Measurements from ENCODE around the gene ADAMTSL3.

DNA sequence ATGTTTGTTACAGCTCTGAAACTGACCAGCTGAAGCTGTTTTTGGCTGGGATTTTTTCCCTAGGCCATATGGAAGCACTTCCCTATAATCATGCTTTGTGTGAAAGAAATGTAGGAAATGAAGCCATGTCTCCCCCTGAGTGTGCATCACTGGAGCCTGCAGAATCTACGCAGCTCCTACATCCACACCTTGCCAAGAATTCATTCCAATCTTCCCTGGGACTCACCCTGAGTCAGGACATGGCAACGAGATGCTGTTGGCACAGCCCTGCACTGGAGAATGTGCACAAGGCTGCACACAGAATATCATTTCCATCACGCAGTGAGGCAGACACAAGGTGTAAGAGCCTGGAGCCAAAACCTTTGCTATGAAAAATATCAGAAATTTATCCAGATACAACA lies 189.5 kb downstream of the ADAMTSL3 start:
- no peak for TF ChIP-seq ATF1 (CRISPR knock-in tag; IDR thresholded peaks at IDR 0.05)
- TF ChIP-seq CTCF (IDR thresholded peaks at IDR 0.05): no peak
- TF ChIP-seq NFYB (CRISPR knock-in tag; conservative IDR thresholded peaks at IDR 0.05; ENCODE audit: low read depth): no peak
- TF ChIP-seq, protein P1, sequence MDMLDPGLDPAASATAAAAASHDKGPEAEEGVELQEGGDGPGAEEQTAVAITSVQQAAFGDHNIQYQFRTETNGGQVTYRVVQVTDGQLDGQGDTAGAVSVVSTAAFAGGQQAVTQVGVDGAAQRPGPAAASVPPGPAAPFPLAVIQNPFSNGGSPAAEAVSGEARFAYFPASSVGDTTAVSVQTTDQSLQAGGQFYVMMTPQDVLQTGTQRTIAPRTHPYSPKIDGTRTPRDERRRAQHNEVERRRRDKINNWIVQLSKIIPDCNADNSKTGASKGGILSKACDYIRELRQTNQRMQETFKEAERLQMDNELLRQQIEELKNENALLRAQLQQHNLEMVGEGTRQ (CRISPR knock-in tag; IDR thresholded peaks at IDR 0.05): no peak
- no peak for TF ChIP-seq MAX (CRISPR knock-in tag; IDR thresholded peaks at IDR 0.05)
- TF ChIP-seq FOXK1 (CRISPR knock-in tag; IDR thresholded peaks at IDR 0.05): no peak
- TF ChIP-seq ZBTB21 (CRISPR knock-in tag; IDR thresholded peaks at IDR 0.05; ENCODE audit: borderline replicate concordance): no peak
- no peak for TF ChIP-seq NR3C1 (CRISPR knock-in tag; conservative IDR thresholded peaks at IDR 0.05; ENCODE audit: low read depth)
- TF ChIP-seq, protein P2, sequence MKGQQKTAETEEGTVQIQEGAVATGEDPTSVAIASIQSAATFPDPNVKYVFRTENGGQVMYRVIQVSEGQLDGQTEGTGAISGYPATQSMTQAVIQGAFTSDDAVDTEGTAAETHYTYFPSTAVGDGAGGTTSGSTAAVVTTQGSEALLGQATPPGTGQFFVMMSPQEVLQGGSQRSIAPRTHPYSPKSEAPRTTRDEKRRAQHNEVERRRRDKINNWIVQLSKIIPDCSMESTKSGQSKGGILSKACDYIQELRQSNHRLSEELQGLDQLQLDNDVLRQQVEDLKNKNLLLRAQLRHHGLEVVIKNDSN (CRISPR knock-in tag; IDR thresholded peaks at IDR 0.05): no peak
- TF ChIP-seq, protein P3, sequence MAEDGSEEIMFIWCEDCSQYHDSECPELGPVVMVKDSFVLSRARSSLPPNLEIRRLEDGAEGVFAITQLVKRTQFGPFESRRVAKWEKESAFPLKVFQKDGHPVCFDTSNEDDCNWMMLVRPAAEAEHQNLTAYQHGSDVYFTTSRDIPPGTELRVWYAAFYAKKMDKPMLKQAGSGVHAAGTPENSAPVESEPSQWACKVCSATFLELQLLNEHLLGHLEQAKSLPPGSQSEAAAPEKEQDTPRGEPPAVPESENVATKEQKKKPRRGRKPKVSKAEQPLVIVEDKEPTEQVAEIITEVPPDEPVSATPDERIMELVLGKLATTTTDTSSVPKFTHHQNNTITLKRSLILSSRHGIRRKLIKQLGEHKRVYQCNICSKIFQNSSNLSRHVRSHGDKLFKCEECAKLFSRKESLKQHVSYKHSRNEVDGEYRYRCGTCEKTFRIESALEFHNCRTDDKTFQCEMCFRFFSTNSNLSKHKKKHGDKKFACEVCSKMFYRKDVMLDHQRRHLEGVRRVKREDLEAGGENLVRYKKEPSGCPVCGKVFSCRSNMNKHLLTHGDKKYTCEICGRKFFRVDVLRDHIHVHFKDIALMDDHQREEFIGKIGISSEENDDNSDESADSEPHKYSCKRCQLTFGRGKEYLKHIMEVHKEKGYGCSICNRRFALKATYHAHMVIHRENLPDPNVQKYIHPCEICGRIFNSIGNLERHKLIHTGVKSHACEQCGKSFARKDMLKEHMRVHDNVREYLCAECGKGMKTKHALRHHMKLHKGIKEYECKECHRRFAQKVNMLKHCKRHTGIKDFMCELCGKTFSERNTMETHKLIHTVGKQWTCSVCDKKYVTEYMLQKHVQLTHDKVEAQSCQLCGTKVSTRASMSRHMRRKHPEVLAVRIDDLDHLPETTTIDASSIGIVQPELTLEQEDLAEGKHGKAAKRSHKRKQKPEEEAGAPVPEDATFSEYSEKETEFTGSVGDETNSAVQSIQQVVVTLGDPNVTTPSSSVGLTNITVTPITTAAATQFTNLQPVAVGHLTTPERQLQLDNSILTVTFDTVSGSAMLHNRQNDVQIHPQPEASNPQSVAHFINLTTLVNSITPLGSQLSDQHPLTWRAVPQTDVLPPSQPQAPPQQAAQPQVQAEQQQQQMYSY (CRISPR knock-in tag; IDR thresholded peaks at IDR 0.05): no peak
- no peak for TF ChIP-seq ELF4 (CRISPR knock-in tag; IDR thresholded peaks at IDR 0.05; ENCODE audit: low read depth)
- no peak for TF ChIP-seq JUN (CRISPR knock-in tag; IDR thresholded peaks at IDR 0.05)
- TF ChIP-seq ZNF232 (CRISPR knock-in tag; IDR thresholded peaks at IDR 0.05): no peak
